Lower leg skin (tissue), 3 donors: Measurements from ENCODE around the gene NOX5.

Source experiments
- POLR2A ChIP-seq, 2 donors: fragments of 450-650 bp; IDR thresholded peaks; one replicate each; pipeline ENCODE4 v1.6.1; 2016 to 2017; ENCODE audit warnings: antibody characterized with exemption in 2 of 2, mild to moderate bottlenecking in 1 of 2, moderate library complexity in 1 of 2
- TF ChIP-seq, protein P1 (sequence below), 3 donors: fragments of 450-650 bp; IDR thresholded peaks; one replicate each; pipeline ENCODE4 v1.5.1; 2016; ENCODE audit warnings: antibody characterized with exemption in 3 of 3, mild to moderate bottlenecking in 3 of 3, moderate library complexity in 2 of 3

DNA sequence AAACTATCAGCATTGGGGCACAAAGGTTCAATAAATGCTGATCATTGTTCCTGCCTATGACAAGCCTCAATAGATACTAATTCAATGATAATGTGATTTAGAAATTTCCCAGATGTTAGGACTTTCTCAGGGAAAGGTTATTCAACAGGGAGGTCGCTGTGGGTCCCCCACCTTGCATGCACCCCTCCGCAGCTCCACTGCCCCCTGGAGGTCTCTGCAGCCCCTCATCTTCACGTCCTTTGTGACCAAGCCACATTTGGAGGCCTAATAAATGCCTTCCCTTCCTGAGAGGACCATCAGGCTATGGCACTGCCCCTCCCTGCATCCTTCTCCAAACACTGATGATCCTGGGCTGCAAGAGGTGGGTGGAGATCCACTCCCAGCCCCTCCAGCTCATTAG is 50.2 kb downstream of the NOX5 start:
- TF ChIP-seq, protein P1, sequence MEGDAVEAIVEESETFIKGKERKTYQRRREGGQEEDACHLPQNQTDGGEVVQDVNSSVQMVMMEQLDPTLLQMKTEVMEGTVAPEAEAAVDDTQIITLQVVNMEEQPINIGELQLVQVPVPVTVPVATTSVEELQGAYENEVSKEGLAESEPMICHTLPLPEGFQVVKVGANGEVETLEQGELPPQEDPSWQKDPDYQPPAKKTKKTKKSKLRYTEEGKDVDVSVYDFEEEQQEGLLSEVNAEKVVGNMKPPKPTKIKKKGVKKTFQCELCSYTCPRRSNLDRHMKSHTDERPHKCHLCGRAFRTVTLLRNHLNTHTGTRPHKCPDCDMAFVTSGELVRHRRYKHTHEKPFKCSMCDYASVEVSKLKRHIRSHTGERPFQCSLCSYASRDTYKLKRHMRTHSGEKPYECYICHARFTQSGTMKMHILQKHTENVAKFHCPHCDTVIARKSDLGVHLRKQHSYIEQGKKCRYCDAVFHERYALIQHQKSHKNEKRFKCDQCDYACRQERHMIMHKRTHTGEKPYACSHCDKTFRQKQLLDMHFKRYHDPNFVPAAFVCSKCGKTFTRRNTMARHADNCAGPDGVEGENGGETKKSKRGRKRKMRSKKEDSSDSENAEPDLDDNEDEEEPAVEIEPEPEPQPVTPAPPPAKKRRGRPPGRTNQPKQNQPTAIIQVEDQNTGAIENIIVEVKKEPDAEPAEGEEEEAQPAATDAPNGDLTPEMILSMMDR (IDR thresholded peaks at IDR 0.05), result no peak
- TF ChIP-seq POLR2A (IDR thresholded peaks at IDR 0.05), result no peak
